Measurements from ENCODE around the gene ABO.
"Not testable (repeated sequence)": the region's sequence is repeated elsewhere in the genome, so short reads cannot be mapped to it uniquely, and the experiment has no call there.

Gene ABO

DNA sequence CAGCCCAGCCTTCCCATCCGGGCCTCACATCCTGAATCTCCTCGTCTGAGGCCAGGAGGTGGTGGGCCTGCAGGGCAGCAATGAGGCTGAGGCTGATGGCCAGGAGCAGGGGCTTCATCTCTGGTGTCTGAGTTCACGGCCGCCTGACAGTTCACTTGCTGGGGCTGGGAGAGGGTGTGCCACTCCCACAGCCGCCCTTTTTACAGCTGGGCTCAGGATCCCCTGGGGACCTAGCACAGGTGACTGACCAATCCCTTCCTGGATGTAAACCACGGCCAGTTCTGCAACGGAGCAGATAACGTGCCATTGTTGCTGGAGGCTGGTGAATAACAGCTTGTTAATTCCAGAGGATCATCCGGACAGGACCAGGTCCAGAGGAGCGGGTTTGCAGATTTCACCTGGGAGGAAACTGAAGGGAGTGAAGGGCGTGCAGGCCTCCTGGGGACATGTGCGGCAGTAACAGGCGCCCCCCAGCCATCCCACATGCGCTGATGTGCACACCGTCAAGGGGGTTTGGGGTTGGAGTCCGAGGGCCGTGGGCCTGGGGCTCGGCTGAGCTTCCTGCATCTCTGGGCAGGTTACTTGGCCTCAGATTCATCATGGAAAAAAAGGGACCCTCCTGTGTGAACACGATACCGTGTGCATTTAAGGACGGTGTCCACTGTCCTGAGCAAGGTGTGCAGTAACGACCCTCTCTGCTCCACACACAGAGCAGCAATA is 46.4 kb downstream of the ABO start:
- not testable (repeated sequence) for FAIRE-seq; DNase-seq (ENCODE audit: extremely low spot score, insufficient read length, low read depth)

DNA sequence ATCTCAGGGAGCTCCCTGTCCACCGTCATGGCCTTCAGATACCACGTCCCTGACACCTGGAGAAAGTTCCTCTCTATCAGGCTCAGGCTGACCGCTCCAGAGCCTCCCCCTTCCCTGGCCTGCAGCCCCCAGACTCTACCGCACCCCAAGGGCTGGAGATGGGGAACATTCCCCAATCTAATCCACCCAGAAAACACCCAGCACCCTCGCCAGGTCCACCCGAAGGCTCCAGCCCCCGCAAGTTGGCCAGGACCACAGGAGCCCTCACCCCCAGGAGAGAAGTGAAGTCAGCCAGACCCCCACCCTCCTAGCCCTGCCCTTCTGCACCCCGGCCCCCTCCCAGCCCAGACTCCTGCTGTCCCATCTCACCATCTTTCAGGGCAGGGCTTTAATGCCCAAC is 47.0 kb downstream of the ABO start:
- not testable (repeated sequence) for FAIRE-seq; DNase-seq (ENCODE audit: extremely low spot score, insufficient read length, low read depth)

DNA sequence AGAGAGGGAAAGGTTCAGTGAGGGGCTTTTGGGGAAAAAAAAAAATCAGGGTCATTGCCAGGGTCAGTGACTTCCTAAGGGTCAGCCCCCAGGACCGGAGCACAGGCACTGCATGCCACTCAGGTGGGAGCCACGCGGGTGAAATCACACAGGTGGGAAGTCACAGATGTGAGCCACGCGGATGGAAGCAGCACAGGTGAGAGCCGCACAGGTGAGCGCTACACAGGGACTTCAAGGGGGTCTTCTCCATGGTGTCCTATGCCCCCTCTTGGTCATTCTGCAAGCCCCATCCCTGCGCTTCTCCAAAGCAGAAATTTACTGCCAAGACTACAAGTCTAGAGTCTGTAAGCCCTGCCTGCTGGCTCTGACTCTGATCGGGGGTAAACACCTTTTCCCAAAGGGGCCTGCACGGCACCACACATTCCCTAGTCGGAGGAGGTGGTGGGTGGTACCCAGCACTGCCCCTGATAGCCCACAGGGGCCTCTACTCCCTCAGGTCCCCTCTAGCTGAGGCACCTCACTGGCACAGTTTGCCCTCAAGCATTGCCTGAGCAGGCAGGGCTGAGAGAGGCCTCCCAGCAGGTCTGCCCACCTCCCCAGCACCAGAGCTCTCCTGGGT is 47.6 kb downstream of the ABO start:
- FAIRE-seq = no peak
- DNase-seq (ENCODE audit: extremely low spot score, insufficient read length, low read depth) = no peak

DNA sequence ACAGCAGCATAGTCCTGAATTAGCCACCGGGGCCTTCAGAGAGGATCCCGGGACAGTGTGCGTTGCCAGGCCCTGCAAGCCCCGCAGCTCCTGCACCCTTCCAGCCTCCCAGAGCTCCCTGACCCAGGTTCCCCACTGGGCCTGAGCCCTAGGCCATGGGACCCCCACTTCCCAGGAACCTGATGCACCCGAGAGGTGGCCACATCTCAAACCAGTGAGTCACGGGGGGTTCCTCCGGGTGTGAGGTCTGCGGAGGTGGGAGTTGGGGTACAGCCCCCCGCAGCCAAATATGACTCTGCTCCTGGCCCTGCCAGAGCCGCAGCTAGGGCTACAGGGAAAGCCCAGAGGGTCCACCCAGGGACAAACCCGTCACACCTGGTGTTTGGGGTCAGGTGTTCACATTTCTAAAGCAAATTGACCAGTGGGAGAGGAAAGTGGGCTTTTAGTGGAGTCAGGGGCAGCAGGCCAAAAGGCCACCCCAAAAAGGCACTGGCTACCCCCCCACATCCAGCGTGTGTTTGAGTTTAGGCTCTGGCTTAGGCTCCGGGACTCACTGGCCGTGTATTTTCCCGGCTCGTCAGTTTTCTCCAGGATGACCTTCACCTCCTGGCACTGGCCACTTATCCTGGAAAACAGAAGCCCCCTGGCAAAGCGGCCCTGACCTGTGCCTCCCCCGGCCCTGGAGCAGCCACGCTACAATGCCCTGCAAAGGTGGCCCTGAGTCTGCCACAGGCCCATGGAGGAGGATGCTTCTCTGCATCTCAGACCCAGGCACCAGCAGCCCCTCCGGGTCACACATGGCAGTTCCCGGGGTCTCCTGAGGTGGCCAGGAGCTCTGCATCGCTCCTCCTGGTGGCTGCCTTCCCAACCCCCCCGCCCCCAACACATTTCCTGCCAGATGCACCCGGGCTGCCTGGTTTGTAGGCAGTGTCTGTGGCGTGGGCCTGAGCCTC is 48.5 kb downstream of the ABO start:
- DNase-seq (ENCODE audit: extremely low spot score, insufficient read length, low read depth) (no peak), FAIRE-seq (no peak)

DNA sequence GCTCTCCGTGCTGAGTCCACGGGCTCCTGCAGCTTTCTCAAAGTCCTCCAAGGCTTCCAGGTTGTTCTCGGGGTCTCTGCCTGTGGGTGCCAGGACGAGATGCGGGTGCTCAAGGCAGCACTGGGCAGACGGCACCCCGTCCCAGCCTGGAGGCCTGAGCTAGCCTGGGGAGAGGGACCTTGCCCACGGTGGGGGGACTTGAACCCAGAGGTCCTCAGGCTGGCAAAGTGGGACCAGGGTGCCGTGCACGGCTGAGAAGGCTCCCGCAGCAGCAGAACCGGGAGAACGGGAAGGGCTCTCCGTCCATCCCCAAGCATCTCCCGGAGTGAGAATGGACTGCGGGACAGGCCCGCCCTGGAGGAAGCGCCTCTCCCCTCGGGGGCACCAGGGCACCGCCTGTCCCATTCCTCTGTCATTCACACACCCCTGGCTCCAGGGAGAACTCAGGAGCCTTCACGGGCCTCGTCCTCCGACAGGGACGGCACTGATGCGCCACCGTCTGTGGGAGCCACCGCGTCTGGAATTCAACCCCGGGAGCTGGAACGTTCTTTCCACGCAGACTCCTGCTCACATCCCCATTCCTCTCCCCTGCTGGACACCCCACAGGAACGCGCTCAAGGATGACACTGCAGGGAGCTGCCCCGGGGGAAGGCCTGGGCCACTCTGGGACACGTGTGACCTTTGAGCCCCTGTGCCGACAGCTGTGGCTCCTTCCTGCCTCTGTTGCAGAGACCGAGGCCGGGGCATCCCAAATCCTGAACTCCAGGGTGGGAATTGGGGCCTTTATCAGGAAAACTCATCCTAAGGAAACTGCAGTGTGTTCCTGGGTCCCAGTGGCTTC is 49.6 kb downstream of the ABO start:
- no peak for FAIRE-seq
- DNase-seq (ENCODE audit: extremely low spot score, insufficient read length, low read depth) = no peak

DNA sequence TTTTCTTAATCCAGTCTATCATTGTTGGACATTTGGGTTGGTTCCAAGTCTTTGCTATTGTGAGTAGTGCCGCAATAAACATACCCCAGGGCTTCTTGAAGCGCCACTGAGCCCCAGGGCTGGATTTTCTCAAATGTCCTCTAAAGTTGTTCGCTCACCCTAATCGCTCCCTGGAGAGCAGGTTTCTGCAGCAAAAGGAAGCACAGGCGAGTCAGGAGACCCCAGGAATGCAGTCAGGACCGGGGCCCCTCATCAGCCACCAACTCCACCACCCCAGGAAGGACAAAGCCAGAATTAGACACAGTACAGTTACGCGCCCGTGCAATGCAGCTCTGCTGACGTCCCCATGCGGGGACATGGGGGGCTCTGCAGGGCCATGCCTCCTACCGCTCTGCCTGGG is 50.2 kb downstream of the ABO start:
- FAIRE-seq = no peak
- no peak for DNase-seq (ENCODE audit: extremely low spot score, insufficient read length, low read depth)

DNA sequence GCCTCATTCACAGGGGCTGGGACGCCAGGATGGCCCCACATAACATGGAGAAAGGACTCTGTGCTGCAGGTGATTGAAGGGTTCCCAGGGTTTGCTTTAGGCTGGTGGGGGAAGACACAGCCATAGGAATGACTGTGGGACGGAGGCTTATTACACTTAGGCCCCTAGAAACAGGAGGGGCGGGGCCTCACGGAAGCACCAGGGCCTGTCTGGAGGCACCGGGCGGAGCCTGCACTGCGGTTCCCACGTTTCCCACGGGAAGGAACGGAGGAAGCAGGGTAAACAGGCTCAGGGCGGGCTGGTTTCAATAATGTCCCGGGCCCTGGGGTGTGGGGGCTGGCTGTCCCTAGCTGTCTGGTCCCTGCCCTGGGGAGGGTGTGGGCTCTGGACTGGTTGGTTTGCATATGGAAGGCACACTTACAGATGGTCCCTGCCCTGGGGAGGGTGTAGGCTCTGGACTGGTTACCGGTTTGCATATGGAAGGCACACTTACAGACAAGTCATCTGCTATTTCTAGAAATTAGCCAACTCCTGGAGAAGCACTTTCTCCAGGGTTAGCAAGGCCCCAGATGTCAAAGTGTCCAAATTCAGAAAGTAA is 51.7 kb downstream of the ABO start:
- not testable (repeated sequence) for FAIRE-seq; DNase-seq (ENCODE audit: extremely low spot score, insufficient read length, low read depth)

DNA sequence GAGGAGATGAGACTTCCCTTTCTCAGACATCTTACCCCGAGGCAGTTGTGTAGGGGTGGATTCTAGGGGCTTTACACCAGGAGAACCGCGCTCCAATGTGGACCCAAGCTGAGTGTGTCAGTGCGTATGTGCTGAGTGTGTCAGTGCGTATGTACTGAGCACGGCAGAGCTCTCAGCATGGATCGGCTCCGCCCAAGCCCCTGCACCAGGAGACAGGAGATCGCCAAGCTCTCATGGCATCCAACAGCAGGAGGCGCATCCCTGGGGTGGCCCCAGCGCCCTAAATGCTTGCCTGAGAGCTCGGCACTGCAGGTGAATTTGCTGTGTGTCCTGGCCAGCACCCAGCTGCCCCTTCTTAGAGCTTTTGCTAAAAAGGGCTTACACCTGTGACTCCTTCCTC is 53.0 kb downstream of the ABO start:
- not testable (repeated sequence) for DNase-seq (ENCODE audit: extremely low spot score, insufficient read length, low read depth); FAIRE-seq

DNA sequence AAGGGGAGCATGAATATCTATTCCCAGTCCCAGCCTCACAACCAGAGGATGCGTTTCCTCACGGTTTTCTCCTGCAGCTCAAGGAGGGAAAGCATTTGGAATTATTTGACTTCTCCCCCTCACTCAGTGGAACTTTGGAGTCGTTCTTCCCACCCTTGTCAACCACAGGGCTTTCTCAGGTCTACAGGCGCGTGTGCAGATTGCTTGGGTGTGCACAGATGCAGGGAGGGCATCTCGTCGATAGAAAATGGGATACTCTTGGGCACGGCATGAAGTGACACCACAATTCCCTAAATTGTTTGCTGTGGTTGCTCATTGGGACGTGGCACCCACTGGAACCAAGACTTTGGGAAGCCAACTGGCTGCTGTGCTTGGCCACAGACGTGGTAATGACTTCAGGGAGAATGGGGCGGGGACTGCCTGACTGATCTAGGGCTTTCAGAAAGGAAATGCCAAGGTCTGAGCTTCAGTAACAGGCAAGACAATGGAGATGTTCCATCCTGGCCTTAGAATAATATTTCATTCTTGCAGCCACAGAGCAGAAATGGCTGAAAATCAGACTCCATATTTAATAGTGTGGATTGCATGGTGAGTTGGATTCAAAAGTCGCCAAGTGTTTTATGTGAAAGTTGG is 53.7 kb downstream of the ABO start:
- DNase-seq (ENCODE audit: extremely low spot score, insufficient read length, low read depth) (no peak), FAIRE-seq (no peak)

DNA sequence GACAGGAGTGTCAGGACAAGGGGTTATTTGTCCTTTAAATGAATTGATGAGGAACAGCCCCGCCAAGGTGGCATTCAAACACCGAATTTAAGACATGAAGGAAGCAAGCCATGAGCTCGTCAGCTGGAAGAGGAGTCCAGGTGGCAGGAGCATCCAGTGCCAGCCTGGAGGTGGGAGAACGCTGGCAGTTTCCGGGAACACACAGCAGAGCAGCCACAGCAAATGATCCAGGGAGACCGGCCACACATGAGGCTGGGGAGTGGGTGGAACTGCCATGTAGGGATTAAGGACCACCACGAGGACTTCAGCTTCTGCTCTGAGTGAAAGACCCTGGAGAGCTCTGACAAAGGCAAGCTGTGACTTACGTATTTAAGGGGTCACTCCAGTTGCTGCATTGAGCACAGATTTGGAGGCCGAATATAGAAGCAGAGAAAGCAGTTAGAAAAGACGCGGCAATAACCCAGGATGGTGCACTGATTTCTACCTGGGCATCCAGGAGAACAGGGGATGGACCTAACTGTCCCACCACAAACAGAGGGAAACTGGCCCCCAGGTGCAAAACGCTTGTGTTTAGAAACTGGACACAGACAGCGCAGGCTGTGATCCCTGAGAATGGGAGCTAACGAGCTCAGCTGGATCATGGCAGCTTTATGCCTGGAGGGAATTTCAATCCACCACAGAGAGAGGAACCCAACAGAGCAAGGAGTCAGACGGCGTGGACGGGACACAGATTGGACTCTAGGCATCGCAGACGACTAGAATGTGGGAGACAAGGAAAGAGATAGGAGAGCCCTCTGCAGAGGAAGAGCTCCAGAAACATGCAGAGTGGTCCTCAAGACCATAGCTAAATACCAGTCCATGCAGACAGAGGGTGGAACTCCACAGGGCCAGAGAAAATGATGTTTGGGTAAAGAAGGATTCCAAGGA is 56.7 kb downstream of the ABO start:
- DNase-seq (ENCODE audit: extremely low spot score, insufficient read length, low read depth); FAIRE-seq: not testable (repeated sequence)

DNA sequence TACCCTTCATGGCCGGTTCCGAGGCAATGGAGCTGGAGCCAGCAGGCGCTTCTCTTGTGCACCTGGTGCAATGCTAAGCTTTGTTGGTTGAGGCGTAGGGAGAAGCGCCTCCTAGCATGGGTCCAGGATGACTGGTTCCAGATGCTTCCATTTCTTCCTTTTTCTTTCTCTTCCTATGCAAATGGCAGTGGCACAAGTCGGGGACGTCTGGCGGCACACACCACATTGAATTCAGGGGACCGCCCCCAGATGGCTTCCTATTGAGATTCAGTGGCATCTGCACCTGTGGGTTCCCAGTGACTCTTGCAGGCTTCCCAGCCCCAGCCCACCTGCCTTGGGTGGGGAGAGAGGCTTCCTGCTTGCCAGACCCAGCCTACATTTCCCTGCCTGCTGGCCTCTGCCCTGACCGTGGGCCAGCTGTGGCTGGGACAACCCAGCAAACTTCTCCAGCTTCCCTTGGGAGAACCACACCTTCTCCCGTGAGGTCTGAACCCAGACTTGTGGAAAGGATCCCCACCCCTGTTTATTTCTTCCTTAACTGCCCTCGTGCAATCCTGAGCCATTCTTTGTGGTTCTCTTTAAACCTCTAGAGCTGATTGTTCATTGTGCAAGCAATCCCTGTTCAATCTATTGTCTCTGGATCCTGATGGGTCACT is 57.5 kb downstream of the ABO start:
- not testable (repeated sequence) for FAIRE-seq; DNase-seq (ENCODE audit: extremely low spot score, insufficient read length, low read depth)

DNA sequence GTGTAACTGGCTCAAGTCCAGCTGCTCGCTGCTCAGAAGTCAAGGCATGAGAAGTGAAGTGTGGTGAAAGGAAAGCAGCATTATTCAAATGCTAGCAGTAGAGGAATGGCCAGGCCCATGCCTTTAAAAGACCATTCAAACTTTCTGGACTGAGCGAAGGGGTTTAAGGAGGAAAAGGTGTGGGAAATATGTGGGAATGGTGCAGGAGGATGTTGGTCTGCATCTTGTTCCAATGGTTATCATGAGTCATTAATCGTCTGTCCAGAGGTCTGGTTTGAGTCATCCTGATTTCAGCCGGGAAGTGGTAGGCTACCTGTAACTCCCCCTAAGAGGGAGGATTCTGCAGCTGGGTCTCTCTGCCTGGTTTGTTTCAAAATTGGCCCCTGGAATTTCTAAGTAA is 60.7 kb downstream of the ABO start:
- not testable (repeated sequence) for FAIRE-seq

DNA sequence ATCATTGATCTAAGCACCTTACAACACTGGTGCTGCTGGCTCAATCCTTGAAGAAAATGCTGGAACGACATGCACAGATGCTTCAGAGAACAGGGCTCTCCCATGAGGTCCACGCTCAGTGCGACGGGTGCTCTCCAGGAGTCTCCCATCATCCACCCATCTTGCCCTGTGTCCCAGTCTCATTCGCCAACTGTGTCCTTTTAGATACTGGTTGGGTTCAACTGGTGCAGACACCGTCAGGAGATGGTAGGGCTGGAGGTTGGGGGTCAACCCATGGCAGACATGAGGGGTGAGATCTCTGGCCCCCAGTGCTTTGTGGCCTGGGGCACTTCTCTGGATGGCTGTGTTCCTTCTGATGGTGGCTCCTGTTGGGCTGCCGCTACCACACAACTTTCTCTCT is 64.4 kb downstream of the ABO start:
- DNase-seq (ENCODE audit: extremely low spot score, insufficient read length, low read depth) (no peak), FAIRE-seq (no peak)

More for the DNA sequence above, 60.7 kb downstream of the ABO start:
- not testable (repeated sequence) for DNase-seq (ENCODE audit: extremely low spot score, insufficient read length, low read depth)

DNA sequence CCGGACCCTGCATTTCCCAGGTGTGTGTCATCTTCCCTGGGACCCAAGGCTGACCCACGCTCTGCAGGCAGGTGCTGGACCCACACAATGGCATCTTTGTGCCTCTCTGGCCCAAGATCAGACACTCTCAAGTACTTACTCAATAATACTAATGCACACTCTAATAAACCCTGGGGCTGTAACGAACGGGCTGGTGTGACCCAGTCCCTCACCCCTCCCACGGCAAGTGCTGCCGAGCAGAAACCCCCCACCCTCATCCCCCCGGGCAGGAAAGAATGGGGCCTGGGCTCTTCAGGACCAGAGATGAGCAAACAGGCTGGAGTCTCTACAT is 64.8 kb downstream of the ABO start:
- no peak for DNase-seq (ENCODE audit: extremely low spot score, insufficient read length, low read depth)
- FAIRE-seq = no peak

DNA sequence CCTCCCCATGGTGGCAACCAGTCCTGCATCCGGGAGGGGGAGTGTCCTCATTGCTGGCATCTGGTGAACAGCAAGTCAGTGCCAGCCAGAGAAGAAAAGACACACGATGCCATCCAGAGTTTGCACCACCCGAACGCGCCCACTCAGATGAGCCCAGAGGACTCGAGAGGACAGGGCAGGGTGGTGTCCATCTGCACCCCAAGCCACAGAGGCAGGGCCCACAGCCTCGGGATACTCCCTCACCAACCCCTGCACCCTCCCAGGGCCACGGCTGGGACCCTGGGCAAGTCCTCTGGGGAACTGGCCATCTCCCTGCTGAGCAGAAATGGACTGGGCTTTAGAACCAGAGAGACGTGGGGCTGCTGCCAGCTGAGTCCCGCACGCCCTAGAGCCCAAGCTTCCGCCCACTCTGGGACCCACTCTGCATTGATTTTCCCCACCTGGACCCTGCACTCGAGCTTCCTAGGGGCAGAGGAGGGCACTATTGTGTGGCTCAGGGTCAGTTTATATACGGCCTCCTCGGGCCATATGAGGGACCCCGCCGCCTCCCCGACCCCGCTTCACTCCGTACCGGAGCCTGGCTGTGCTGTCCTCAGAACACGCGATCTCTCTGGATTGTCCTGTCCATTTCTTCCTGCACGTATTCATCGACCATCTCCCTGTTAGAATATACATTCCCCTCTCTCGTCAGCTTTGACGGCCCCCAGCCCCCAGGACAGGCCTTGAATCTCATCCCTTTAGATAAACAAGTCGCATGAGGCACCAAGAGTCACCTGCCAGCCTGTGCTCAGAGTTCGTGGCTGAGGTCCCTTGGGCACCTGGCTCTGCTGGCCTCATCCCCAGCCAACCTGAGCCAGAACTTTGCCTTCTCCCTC is 65.4 kb downstream of the ABO start:
- DNase-seq (ENCODE audit: extremely low spot score, insufficient read length, low read depth); FAIRE-seq: not testable (repeated sequence)

DNA sequence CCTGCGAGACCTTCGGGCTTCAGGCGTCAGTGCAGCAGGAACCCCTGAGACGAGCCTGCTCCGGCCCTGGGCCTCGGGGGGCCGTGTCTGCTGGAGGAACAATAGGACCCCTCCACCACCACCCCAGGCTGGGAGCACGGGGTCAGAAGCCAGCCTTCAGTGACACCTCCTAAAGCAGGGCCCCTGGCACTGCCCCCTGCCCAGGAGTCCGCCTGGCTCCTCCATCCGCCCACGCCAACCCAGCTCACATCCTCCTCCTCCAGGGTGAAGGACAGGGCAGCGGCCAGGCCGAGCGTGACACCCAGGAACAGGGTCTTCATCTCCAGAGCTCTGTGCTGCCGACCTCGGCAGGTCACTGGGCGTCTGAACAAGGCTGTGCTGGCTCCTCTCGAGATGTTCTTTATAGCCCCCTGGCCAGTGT is 66.1 kb downstream of the ABO start, which contains the start of gene OBP2B:
TSS of gene OBP2B (minus strand) at position 371 of the 421 bp plus-strand sequence. CDS start at position 320, 51 bp downstream.
- not testable (repeated sequence) for DNase-seq (ENCODE audit: extremely low spot score, insufficient read length, low read depth); FAIRE-seq
